Mesodermal cell (in vitro differentiated cells): ENCODE data around the gene SPATA18.

Source experiments
- H3K27ac ChIP-seq: 2 replicates; pipeline ENCODE4 v1.7.0; 2013; ENCODE audit warnings: mild to moderate bottlenecking, low read depth, low read length, moderate library complexity; ENCODE audit not compliant: severe bottlenecking
- H3K36me3 ChIP-seq: 2 replicates; pipeline ENCODE4 v1.7.1; 2013; ENCODE audit warnings: mild to moderate bottlenecking, low read length, moderate library complexity; ENCODE audit not compliant: control insufficient read depth, insufficient read depth
- H3K4me1 ChIP-seq: one replicate; pipeline ENCODE4 v1.7.1; 2013; ENCODE audit warnings: mild to moderate bottlenecking, low read length; ENCODE audit not compliant: insufficient read depth, control insufficient read depth, poor library complexity, severe bottlenecking
- H3K4me3 ChIP-seq: 2 replicates; pipeline ENCODE4 v1.7.0; 2013; ENCODE audit warnings: low read length, control low read depth, mild to moderate bottlenecking; ENCODE audit not compliant: insufficient read depth, poor library complexity, severe bottlenecking; ENCODE audit errors: extremely low read depth
- H3K9me3 ChIP-seq: 2 replicates; pipeline ENCODE4 v1.7.1; 2013; ENCODE audit warnings: mild to moderate bottlenecking, low read length, moderate library complexity; ENCODE audit not compliant: control insufficient read depth
- WGBS, 2 experiments: methylation state at CpG; one replicate each; pipeline ENCODE4 v1.1.5; 2013; ENCODE audit warnings: missing lambda C conversion rate in 2 of 2; ENCODE audit not compliant: insufficient coverage in 2 of 2; 5-methylcytosine and 5-hydroxymethylcytosine counted together

SPATA18 gene

GRCh38 chr4:52091801-52092200 lies 40.7 kb downstream of the SPATA18 start:
- Histone ChIP-seq H3K27ac (no peak overlapping the region), H3K4me1 (no peaks in the 10 kb centered on the region), H3K9me3 (no peaks in the 10 kb centered on the region), H3K36me3 (no peaks in the 10 kb centered on the region), H3K4me3 (no peak overlapping the region)
- 62 to 83% methylated on average over 4 to 5 of the region's 5 CpGs for whole genome bisulfite sequencing, 2 experiments

DNA sequence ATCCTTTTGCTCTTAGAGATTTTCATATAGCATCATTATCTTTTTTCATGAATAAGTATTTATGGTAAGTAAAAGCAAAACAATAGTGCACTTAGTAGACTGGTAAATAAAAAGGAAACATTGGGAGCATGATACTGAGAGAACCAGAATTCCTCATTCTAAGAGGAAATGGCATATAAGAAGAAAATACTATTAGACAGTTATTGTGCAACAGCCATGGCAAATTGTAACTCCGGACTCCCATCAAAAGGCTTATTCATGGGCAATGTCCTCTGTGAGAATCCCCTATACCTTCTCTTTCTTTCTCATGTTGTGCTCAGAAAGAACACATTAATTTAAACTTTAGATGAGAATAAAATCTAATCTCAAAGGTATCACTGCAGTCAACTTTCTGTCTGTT lies 42.4 kb downstream of the SPATA18 start:
- no peaks in the 10 kb centered on the region for H3K9me3 ChIP-seq
- no peaks in the 10 kb centered on the region for H3K36me3 ChIP-seq
- WGBS, 2 experiments: 100% methylated on average over 1 of the region's 1 CpG
- H3K27ac ChIP-seq: no peak overlapping the region
- H3K4me3 ChIP-seq: no peak overlapping the region
- no peaks in the 10 kb centered on the region for H3K4me1 ChIP-seq

DNA sequence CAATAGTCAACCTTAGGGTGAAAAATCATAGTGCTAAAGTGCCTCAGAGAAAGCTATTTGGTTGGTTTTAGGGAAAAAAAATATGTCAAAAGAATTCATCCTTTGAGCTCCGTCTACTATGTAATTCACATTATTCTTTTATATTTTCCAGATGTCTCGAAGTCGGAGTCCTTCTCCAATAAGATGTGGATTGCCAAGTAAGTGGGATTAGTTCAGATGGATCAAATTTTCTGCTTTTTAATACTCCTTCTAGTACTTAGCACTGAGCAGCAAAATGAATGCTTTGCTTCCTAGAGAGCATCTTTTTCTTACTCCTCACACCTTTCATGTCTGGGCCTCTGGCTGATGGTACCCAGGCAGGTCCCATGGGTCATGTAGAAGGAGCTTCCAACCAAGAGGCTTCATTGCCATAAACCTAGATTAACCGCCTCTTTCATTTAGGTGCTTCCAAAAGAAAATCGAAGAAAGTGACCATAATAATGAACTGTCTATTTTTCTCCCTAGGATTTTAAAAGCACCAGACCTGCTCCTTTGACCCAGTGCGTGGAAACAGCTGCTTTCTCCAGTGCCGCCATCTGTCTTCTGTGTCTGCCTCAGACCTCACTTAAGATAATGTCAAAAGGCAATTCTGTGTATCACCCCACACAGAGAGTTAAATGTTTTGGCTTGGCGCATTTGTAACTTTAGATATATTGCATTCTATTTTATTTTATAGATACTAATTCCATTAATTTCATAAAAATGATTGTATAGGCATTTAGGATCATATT lies 43.5 kb downstream of the SPATA18 start:
- Histone ChIP-seq H3K4me3 (no peak overlapping the region), H3K9me3 (no peaks in the 10 kb centered on the region), H3K4me1 (no peaks in the 10 kb centered on the region), H3K27ac (no peak overlapping the region), H3K36me3 (no peaks in the 10 kb centered on the region)
- 93% methylated on average over 3 to 4 of the region's 8 CpGs for WGBS, 2 experiments

DNA sequence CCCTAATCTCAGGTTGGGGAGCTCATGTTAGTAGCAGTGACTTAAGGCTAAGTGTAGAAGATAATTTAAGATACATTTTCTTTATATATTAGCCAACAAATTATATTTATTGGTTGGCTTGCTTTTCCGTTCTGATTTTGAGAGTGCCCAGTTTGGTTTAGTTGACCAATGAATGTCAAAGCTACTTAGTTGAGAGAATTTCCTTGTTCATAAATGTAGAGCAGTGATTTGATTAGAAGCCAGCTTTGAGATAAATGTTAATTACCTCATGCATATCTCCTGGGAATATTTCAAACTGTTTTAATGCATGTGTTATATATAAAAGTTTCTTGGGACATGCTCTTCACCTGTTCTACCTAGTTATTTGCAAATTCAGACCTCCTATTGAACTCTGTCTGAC lies 44.3 kb downstream of the SPATA18 start:
- Histone ChIP-seq H3K36me3 (no peaks in the 10 kb centered on the region), H3K9me3 (no peaks in the 10 kb centered on the region), H3K4me3 (no peak overlapping the region), H3K27ac (no peak overlapping the region), H3K4me1 (no peaks in the 10 kb centered on the region)
- no CpG with 5 or more reads among the region's 1 CpG for WGBS, 2 experiments

DNA sequence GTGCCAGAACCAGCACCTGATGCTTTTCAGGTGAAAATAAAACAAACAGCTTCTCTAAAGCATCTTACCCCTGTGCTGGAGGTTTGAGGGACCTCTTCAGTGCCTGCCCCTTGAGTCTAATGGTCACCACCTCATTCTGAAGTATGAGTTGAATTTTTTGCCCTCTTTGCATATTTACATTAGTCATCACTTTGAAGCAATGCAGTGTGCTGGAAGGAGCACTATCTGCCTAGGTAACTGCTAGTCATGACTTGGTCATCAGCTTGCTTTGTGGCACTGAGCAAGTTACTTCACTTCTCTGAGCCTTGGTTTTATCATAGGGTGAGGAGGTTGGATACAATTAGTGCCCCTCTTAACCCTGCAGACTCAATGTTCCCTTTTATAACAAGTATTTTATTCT lies 44.9 kb downstream of the SPATA18 start:
- H3K4me3 ChIP-seq: no peak overlapping the region
- H3K36me3 ChIP-seq: no peaks in the 10 kb centered on the region
- H3K4me1 ChIP-seq: no peaks in the 10 kb centered on the region
- H3K27ac ChIP-seq: no peak overlapping the region
- H3K9me3 ChIP-seq: no peaks in the 10 kb centered on the region

- WGBS, 2 experiments: no CpG with 5 or more reads among the region's 1 CpG
- Histone ChIP-seq H3K36me3 (no peaks in the 10 kb centered on the region), H3K4me1 (no peaks in the 10 kb centered on the region), H3K4me3 (no peak overlapping the region), H3K27ac (no peak overlapping the region), H3K9me3 (no peaks in the 10 kb centered on the region)
Measured at GRCh38 chr4:52098618-52099017, 47.5 kb downstream of the SPATA18 start.

GRCh38 chr4:52099860-52100461 lies 48.9 kb downstream of the SPATA18 start:
- Histone ChIP-seq H3K9me3 (no peaks in the 10 kb centered on the region), H3K27ac (no peak overlapping the region), H3K36me3 (no peaks in the 10 kb centered on the region), H3K4me1 (no peaks in the 10 kb centered on the region), H3K4me3 (no peak overlapping the region)
- 67 to 80% methylated on average over 1 to 2 of the region's 2 CpGs for WGBS, 2 experiments

DNA sequence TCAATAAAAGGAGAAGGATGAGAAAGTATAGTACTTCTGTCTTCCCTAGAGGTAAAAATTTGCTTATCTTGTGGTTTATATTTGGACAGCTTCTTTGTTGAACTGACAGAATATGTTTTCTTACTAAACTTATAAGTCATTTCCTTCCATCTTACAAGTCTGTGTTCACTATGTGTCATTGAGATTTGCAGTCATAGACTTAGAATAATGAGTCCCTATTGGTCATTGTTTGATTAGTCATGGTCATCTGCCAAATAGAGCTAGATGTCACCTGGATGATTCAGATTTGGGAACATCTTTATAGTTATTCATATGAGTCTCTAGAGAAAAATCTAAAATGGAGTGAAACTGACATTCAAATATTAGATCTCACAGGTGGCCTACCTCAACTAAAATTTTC lies 51.5 kb downstream of the SPATA18 start:
- no peak overlapping the region for H3K27ac ChIP-seq
- H3K36me3 ChIP-seq: no peaks in the 10 kb centered on the region
- H3K9me3 ChIP-seq: no peaks in the 10 kb centered on the region
- no peaks in the 10 kb centered on the region for H3K4me1 ChIP-seq
- H3K4me3 ChIP-seq: no peak overlapping the region

DNA sequence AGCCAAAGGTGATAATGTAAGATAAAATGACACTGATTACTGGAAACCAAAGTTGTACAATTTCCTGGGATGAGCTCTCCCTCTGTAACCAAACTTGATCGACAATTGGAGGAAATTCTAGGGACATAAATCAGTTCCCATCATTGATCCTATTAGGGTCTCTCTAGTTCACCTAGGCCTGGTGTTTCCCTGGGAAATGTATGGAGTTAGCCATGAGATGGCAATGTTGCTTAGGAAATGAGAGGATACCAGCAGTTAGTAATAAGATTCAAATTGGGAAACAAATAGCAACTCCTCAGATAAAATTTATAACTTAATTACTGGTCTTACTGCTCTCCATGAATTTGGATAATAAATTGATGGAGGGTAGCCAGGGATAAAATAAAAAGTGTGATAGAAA lies 52.2 kb downstream of the SPATA18 start:
- Histone ChIP-seq H3K36me3 (no peaks in the 10 kb centered on the region), H3K4me1 (no peaks in the 10 kb centered on the region), H3K9me3 (no peaks in the 10 kb centered on the region), H3K27ac (peak overlapping the region; percentile 4), H3K4me3 (no peak overlapping the region)
- 80% methylated on average over 1 of the region's 1 CpG; no CpG with 5 or more reads in 1 of the 2 experiments for WGBS, 2 experiments

DNA sequence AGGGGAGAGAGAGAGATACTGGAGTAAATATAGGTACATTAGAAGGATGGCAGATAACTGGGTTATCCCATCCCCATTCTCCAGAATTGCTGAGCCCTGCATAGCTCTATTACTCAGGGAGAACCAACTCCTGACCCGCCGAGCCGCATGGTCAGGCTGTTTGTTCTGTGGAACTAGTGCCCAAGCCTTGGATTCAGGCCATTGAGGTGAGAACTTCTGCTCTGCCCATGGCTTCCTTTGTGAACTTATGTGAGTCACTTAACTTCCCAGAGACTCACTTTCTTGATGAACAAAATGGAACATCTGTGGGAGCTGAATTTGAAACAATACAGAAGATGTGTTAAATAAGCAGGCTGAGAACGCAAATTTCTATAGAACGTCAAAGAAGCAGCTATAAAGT lies 54.2 kb downstream of the SPATA18 start:
- 89 to 94% methylated on average over 5 of the region's 5 CpGs for WGBS, 2 experiments
- H3K4me3 ChIP-seq: no peak overlapping the region
- no peaks in the 10 kb centered on the region for H3K36me3 ChIP-seq
- no peaks in the 10 kb centered on the region for H3K4me1 ChIP-seq
- H3K9me3 ChIP-seq: no peaks in the 10 kb centered on the region
- no peak overlapping the region for H3K27ac ChIP-seq

- no peak overlapping the region for H3K27ac ChIP-seq
- no peaks in the 10 kb centered on the region for H3K4me1 ChIP-seq
- no peaks in the 10 kb centered on the region for H3K9me3 ChIP-seq
- no CpG with 5 or more reads among the region's 1 CpG for WGBS, 2 experiments
- H3K4me3 ChIP-seq: no peak overlapping the region
- H3K36me3 ChIP-seq: no peaks in the 10 kb centered on the region
Measured at GRCh38 chr4:52106191-52106590, 55.1 kb downstream of the SPATA18 start.
